Measurements from ENCODE around the gene DPF3. TPM values are rescaled to one million over a fixed set of nuclear protein-coding genes. Genes with fewer than 3 reads are reported as not detected.

Gene DPF3
- total and polyA plus RNA-seq, 9 of the 15 experiments (the other 6 are each of a cell fraction or from before 2014, with no cell fraction given), result 0.21 to 4.9 (median 1.2) TPM

GRCh38 chr14:72618424-72618823 lies 275.5 kb downstream of the DPF3 start:
- FAIRE-seq, result no peak
- H4K20me1 ChIP-seq (replicated peaks; ENCODE audit: control insufficient read depth, insufficient read depth, low read length), result no peaks in the 10 kb centered on the region
- H3K9me1 ChIP-seq (ENCODE audit: control insufficient read depth, insufficient read depth, low read length), result no peaks in the 10 kb centered on the region
- no peak overlapping the region for H3K27ac ChIP-seq (ENCODE audit: extremely low read depth, low read depth, low read length)
- no peak overlapping the region for H3K9ac ChIP-seq (ENCODE audit: insufficient read depth in 1 of 2, low read depth in 2 of 2, low read length in 2 of 2)
- ChIA-PET POLR2A (interaction anchor here (0.7 kb wide), 1 partner anchor 11 kb away, joined by 3 read pairs; no protein-coding TSS in a partner anchor), CTCF (ENCODE audit: low intra/inter-chr PET ratio) (no interaction called here)
- BruUV-seq (replicated peaks), result no TSS peak
- H3K4me3 ChIP-seq, result no peak overlapping the region
- in situ Hi-C loops (cut with MboI) (no loop called here), intact Hi-C loops (cut with micrococcal nuclease) (no loop called here)
- H3K4me1 ChIP-seq (replicated peaks in 1 of 2; ENCODE audit: control insufficient read depth in 2 of 2, insufficient read depth in 2 of 2, low read length in 2 of 2), result peaks cover 6 to 8% of the 10 kb centered on the region in 2 experiments; a peak in 4 of 5 replicates
- DNase-seq (ENCODE audit: extremely low read depth in 1 of 4, low spot score in 3 of 4), result no peak
- ATAC-seq, result no peak
- TF ChIP-seq TCFL5 (CRISPR knock-in tag; conservative IDR thresholded peaks at IDR 0.05) (no peak), NR3C1 (CRISPR knock-in tag; IDR thresholded peaks at IDR 0.05) (no peak), SMARCE1 (IDR thresholded peaks at IDR 0.05) (no peak), PHB2 (IDR thresholded peaks at IDR 0.05; ENCODE audit: low read depth) (no peak), STAT5A (IDR thresholded peaks at IDR 0.05; ENCODE audit: borderline replicate concordance, low read length) (no peak), LCOR (CRISPR knock-in tag; IDR thresholded peaks at IDR 0.05) (no peak), ZNF57 (CRISPR knock-in tag; IDR thresholded peaks at IDR 0.05) (no peak)
- TF ChIP-seq, protein P1, sequence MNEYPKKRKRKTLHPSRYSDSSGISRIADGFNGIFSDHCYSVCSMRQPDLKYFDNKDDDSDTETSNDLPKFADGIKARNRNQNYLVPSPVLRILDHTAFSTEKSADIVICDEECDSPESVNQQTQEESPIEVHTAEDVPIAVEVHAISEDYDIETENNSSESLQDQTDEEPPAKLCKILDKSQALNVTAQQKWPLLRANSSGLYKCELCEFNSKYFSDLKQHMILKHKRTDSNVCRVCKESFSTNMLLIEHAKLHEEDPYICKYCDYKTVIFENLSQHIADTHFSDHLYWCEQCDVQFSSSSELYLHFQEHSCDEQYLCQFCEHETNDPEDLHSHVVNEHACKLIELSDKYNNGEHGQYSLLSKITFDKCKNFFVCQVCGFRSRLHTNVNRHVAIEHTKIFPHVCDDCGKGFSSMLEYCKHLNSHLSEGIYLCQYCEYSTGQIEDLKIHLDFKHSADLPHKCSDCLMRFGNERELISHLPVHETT (CRISPR knock-in tag; conservative IDR thresholded peaks at IDR 0.05 in 1 of 2, IDR thresholded peaks at IDR 0.05 in 1 of 2), result no peak
- H2AFZ ChIP-seq (ENCODE audit: low read depth, low read length), result no peak overlapping the region
- H3K4me2 ChIP-seq (ENCODE audit: insufficient read depth, low read length), result no peak overlapping the region
- WGBS (ENCODE audit: insufficient coverage, low coverage, missing lambda C conversion rate), result 8% methylated on average over 2 of the region's 7 CpGs
- no peaks in the 10 kb centered on the region for H3K9me3 ChIP-seq (replicated peaks; ENCODE audit: control insufficient read depth, insufficient read depth, low read depth, low read length)
- no peaks in the 10 kb centered on the region for H3K36me3 ChIP-seq (ENCODE audit: control insufficient read depth, insufficient read depth, low read length)
- H3K79me2 ChIP-seq (ENCODE audit: control insufficient read depth, insufficient read depth, low read length), result no peaks in the 10 kb centered on the region
- H3K27me3 ChIP-seq (ENCODE audit: control insufficient read depth in 2 of 2, insufficient read depth in 2 of 2, low read length in 2 of 2), result peaks cover 0 to 21% of the 10 kb centered on the region in 2 experiments; a peak in 3 of 5 replicates

Measured in K562 (cell line).